Measurements from ENCODE around the gene SIT1.

Gene SIT1

GRCh38 chr9:35664531-35665470, 14.1 kb upstream of the SIT1 start, which contains the start of gene ARHGEF39 (continued):
- TF ChIP-seq ZNF24 (tag by site-specific recombination; IDR thresholded peaks at IDR 0.05) (no peak), ZFP37 (tag by site-specific recombination; IDR thresholded peaks at IDR 0.05) (no peak), ZNF513 (tag by site-specific recombination; IDR thresholded peaks at IDR 0.05) (no peak), ZNF311 (tag by site-specific recombination; IDR thresholded peaks at IDR 0.05; ENCODE audit: borderline replicate concordance) (no peak), YY1 (tag by site-specific recombination; IDR thresholded peaks at IDR 0.05) (no peak), ZNF585B (tag by site-specific recombination; IDR thresholded peaks at IDR 0.05) (no peak), ZNF391 (tag by site-specific recombination; IDR thresholded peaks at IDR 0.05; ENCODE audit: borderline replicate concordance, low read depth) (no peak), TCF7L2 (IDR thresholded peaks at IDR 0.05; ENCODE audit: borderline replicate concordance, low read depth, low read length) (no peak), RBAK (tag by site-specific recombination; IDR thresholded peaks at IDR 0.05) (no peak), ZNF404 (tag by site-specific recombination; IDR thresholded peaks at IDR 0.05) (no peak), ZNF560 (tag by site-specific recombination; IDR thresholded peaks at IDR 0.05; ENCODE audit: borderline replicate concordance) (no peak), ZBTB8A (tag by site-specific recombination; IDR thresholded peaks at IDR 0.05) (peak; percentile 62), ZNF266 (tag by site-specific recombination; IDR thresholded peaks at IDR 0.05; ENCODE audit: low read depth) (no peak), ZBTB20 (tag by site-specific recombination; IDR thresholded peaks at IDR 0.05) (peak; percentile 62; the same call in 1 of the 2 replicates), KLF16 (tag by site-specific recombination; IDR thresholded peaks at IDR 0.05) (0 out of 2 replicates have a peak, but pooled peaks have one; percentile 40), ZBTB11 (tag by site-specific recombination; conservative IDR thresholded peaks at IDR 0.05; ENCODE audit: low read depth) (peak; percentile 80), ZBTB21 (tag by site-specific recombination; IDR thresholded peaks at IDR 0.05) (no peak), HOXA7 (CRISPR knock-in tag; IDR thresholded peaks at IDR 0.05; ENCODE audit: borderline replicate concordance) (no peak), ZNF561 (tag by site-specific recombination; IDR thresholded peaks at IDR 0.05; ENCODE audit: borderline replicate concordance) (peak; percentile 89; the same call in 1 of the 2 replicates), ZNF843 (tag by site-specific recombination; IDR thresholded peaks at IDR 0.05) (no peak), ZSCAN23 (tag by site-specific recombination; IDR thresholded peaks at IDR 0.05) (no peak), PBX3 (CRISPR knock-in tag; IDR thresholded peaks at IDR 0.05) (peak; percentile 86; the same call in 1 of the 2 replicates), ZNF16 (tag by site-specific recombination; IDR thresholded peaks at IDR 0.05; ENCODE audit: low read depth) (no peak), ZNF707 (tag by site-specific recombination; IDR thresholded peaks at IDR 0.05) (no peak), REST (tag by site-specific recombination; IDR thresholded peaks at IDR 0.05) (peak; percentile 24; the same call in 1 of the 2 replicates), ZNF398 (tag by site-specific recombination; IDR thresholded peaks at IDR 0.05) (no peak), ZNF701 (tag by site-specific recombination; IDR thresholded peaks at IDR 0.05) (no peak), ZNF19 (tag by site-specific recombination; IDR thresholded peaks at IDR 0.05; ENCODE audit: low read depth) (no peak)
